Pons (tissue), 1 donor: ENCODE measurements around the gene EPHA2.
"Not testable (repeated sequence)": the region's sequence is repeated elsewhere in the genome, so short reads cannot be mapped to it uniquely, and the experiment has no call there.

Experiments used
- DNase-seq: peaks from one replicate; pipeline ENCODE4 v3.0.0-alpha.2; 2016; ENCODE audit warnings: low spot score

EPHA2 gene

DNA sequence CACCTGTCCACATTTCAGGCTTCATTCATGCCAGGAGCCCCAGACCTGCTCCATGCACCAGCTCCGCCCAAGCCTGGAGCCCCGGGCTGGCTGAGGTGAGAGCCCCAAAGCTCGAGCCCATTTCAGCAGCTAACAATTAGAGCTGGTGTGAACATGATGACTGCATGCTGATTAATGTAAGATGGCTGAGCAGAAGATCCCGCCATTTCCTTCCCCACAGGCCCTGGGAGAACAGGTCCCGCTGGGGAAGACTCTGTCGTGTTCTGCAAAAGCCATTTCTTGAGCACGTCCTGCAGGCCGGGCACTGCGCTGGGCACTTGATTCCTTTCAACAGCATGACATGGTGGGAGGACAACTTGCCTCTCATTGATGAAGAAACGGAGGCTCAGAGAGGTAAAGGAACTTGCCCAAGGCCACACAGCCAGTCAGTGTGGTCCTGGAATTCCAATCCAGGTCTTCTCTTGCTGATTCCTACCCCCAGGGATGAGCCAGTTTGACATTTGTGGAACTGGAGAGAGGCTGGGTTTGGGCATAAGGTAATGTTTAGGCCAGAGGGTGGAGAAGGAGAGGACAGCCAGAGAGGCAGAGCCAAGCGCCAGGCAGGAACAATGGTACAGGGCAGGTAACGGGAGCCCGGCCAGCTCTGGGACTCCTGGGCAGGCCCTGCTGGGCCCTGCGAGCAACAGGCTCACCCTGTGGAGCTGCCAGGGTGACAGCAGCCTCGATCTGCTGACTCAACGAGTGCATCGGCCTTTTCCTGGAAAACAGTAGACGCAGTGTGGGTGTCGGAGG is 28.1 kb upstream of the EPHA2 start:
- DNase-seq = no peak

DNA sequence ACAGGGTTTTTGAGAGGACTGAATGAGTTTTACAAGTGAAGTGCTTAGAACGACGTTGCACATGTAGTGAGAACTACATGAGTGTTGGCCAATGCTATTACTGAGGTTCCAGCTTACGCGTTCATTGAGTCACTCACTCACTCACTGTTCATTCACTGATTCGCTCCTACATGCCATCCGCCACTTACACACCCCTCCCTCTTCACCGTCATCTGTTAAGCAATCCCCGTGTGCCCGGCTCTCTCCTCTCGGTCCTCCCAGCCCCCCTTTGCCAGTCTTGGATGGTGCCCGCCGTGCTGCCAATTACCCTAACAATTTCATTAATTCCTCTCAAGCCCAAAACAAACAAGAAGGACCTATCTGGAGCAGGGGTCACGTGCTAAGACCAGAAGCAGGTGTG is 27.3 kb upstream of the EPHA2 start:
- DNase-seq = no peak

GRCh38 chr1:16181887-16182719 is 26.2 kb upstream of the EPHA2 start:
- no peak for DNase-seq

GRCh38 chr1:16180291-16180824 is 24.5 kb upstream of the EPHA2 start:
- no peak for DNase-seq

DNA sequence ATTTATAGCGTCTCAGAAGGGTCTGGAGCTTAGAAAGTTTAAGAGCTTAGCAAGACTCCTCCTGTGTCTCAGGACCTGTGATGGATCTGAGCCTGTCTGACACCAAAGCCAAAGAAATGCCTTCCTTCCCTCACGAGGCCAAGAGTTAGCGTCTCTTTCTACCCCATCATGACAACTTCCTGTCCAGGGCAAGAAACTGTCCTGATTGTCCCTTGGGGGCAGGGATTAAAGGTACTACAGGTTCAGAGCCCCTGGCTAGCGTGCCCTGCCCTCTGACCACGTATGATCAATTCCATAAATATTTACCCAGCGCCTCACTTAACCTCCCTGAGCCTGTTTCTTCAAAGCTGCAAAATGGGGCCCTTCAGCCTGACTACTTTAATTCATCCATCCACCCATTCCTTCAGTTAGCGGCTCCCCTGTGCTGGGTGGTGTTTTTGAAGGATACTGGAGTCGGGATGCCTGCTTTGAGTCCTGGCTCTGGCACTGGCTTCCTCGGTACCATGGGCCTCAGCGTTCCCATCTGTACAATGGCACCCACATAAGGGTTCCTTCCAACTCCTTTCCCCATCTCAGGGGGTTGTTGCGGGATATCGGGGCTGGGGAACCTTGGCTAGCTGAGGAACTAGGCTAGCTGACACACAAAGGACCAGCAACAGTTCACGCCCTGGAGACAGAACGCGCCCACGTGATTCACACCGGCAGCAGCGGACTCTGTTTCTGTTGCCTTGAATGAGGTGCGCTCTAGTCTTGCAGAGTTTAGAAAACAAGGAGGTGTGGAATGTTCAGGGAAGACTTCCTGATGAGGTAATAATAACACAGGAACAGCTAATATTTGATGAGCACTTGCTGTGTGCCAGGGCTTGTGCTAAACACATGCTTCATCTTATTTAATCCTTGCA is 23.0 kb upstream of the EPHA2 start:
- no peak for DNase-seq

DNA sequence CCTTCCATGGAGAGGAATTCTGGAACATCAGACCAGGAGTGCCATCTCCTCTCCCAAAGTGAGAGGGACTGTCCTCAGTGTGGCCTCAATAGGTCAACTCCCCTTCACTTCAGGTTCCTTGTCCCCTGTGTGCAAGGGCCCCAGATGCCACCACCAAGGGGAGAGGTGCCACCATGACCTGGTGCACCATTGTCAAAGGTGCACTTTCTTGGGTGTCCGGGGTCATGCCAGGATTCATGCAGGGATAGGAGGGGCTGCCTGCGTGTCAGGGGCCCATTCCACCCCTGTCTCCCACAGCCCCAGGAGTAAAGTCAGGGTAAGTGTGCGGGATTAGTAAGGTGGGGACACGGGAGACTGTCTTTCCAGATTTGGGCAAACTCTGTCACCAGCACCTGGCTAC is 21.4 kb upstream of the EPHA2 start:
- no peak for DNase-seq

- DNase-seq = no peak
Observed at GRCh38 chr1:16176653-16177052, 20.8 kb upstream of the EPHA2 start.

DNA sequence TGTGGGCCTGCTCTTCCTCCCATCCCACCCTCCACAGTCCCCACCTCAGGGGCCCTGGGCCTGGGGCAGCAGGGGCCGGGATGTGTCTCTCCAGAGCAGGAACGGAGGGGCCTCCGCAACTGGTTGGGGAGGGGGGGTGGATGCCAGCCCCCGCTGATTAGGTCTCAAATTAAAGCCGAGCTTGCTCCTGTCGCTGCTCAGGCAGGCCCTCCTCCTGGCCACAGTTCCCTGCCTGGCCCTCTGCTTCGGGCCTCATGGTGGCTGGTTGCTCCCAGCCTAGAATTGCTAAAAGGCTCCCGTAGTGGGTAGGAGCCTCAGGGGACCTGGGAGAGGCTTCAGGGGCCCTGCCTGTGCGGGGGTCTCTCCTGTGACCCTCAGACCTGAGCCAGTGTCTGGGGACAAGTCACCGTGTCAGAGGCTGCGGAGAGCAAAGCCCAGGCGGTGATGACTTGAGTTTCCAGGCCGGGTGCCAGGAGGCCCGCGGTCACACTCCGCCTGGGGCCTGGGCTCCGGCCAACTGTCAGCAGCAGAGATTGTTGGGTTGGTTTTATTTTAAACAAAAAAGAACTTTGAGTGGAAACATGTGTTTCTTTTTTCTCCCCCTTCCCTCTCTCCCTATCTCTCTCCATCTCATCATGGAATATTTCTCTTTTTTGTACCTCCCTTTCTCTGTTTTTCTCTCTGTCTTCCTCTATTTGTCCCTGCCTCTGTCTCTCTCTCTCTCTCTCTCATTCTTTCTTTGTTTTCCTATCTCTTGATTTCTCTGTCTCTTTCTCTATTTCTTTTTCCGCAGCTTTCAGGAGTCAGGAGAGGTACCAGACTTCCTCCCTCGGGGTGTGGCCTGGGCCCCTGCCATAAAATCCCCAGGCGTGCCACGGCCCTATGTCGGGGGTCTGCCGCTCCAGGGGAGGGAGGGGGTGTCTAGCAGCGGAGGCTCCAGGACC is 20.0 kb upstream of the EPHA2 start:
- peak; percentile 71 for DNase-seq

GRCh38 chr1:16174886-16175598 is 19.2 kb upstream of the EPHA2 start:
- no peak for DNase-seq

DNA sequence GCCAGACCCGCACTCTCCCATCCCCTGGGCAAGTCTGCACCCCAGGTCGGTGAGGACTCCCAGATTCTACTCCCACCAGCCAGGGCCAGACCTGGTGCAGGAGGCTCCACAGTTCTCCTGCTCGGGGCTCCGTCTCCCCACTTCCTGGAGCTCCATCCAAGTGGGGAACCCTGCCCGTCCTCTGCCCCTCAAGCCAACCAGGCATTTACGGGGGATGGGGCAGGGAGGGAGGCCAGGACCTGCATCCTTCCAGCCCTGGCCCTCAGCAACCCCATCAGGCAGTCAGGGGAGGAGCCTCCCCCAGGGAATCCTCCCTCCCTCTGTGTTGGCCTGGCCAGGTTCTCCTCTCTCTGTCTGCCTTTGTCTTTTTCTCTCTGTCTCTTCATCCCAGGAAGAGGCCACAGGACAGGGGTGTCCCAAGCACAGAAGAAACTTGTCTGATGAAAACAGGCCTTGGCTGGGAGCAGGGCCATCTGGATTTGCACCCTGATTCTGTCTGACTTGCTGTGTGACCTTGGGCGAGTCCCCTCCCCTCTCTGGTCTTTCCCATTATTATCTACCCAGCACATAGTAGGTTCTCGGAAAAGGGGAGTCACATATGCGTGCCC is 18.5 kb upstream of the EPHA2 start:
- DNase-seq = no peak

DNA sequence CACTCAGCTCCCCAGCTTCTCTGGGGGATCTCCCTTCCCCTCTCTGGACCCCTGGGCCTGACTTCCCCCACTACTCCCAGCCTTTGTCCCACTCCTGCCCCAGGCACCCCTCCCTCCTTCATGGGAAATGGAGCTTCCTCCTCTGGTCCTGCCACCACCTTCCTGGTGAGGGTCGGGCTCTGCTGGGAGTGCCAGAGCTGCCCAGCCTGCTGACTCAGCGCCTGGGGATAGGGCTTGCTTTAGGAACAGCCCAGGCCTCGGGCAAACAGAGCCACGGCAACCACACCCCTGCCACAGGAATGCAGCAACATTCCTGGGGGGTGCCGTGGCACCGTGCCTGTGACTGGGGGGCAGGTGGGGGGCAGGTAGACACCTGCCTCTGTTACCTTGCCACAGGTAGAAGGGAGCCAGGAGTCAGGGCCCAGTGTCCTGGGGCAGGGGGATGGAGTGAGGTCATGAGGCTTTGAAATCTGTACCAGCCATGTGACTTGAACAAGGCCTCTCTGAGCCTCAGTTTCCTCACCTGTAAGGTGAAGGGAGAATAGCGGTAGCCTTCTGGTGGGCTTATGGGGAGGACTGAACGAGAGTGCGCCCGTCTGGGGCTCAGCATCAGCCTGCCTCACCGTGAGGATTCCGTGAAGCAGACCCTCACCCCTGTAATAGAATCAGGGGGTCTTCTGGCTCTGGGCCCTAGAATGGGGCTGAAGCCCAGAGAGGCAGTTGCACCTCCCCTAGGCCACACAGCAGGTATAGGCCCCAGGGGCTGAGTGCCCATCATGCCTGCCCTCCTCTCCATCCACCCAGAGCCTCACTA is 17.8 kb upstream of the EPHA2 start:
- no peak for DNase-seq

DNA sequence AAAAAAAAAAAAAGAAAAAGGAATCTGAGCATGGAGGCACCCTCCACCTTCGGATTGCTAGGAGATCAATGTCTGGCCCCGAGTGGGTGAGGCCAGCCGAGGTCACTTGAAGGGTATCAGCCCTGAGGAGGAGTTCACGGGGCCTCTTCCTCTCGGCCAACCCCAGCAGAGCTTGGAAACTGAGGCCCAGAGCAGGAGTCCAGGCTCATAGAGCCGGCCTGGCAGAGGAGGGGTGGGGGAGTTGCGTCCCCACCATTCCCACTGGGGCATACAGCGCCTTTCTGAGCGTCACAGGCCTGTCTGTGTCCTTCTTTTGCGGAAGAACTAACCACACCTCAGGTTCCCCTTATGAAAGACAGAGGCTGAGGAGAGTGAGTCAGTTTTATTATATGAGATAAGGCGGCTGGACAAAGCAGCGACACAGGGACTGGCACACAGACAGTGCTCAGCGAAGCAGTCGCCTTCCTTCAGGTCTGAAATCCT is 17.1 kb upstream of the EPHA2 start:
- no peak for DNase-seq

GRCh38 chr1:16172218-16172830 is 16.5 kb upstream of the EPHA2 start:
- DNase-seq = no peak

GRCh38 chr1:16171314-16172151 is 15.7 kb upstream of the EPHA2 start:
- no peak for DNase-seq

DNA sequence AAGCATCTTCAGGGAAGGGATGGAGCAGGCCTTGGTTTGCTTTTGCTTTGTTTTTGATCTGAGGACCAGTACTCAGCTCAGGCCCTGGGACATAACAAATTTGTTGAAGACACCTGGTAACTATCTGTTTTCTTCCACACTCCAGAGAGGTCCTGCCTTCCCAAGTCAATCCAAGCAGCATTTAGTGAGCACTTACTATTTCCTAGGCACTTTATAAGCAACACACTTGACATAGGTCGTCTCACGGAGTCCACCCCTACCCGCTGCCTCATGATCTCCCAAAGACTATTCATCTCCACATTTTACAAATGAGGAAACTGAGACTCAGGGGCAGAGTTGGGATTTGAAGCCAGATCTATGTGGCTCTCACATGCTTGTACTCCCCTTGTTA is 14.4 kb upstream of the EPHA2 start:
- DNase-seq = no peak

- no peak for DNase-seq
Observed at GRCh38 chr1:16168622-16169360, 12.9 kb upstream of the EPHA2 start.

- not testable (repeated sequence) for DNase-seq
Observed at GRCh38 chr1:16168144-16168495, 12.3 kb upstream of the EPHA2 start.
